GM18909 (cell line): Measurements from ENCODE around the gene NXF2.
"Not testable (repeated sequence)": the region's sequence is repeated elsewhere in the genome, so short reads cannot be mapped to it uniquely, and the experiment has no call there.

Source experiments
- ATAC-seq: cut with Tn5 transposase; IDR thresholded peaks from one replicate; pipeline ENCODE4 v1.9.1; 2021; ENCODE audit warnings: mild to moderate bottlenecking; ENCODE audit not compliant: unreplicated experiment, poor library complexity

Gene NXF2, protein sequence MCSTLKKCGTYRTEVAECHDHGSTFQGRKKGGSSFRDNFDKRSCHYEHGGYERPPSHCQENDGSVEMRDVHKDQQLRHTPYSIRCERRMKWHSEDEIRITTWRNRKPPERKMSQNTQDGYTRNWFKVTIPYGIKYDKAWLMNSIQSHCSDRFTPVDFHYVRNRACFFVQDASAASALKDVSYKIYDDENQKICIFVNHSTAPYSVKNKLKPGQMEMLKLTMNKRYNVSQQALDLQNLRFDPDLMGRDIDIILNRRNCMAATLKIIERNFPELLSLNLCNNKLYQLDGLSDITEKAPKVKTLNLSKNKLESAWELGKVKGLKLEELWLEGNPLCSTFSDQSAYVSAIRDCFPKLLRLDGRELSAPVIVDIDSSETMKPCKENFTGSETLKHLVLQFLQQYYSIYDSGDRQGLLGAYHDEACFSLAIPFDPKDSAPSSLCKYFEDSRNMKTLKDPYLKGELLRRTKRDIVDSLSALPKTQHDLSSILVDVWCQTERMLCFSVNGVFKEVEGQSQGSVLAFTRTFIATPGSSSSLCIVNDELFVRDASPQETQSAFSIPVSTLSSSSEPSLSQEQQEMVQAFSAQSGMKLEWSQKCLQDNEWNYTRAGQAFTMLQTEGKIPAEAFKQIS

DNA sequence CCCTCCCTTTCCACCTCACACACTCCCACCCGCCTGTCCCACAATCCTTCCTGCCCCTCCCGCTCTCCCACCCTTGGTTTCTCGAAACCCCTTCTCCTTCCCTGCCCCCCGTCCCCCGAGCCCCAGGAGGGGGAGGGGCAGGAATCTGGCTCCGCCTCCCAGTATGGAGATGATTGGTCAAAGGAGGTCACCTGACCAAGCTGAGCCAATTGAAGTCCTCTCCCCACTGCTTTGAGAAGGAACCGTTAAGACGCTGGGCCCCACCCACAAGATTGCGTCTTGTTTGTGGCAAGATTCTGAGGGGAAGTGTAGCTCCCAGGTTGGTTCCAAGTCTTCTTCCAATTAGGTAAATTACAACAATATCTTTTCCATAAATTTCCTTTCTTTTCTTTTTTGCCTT is at the start of gene NXF2:
NXF2 (plus strand) TSS at position 275 of the 400 bp plus-strand sequence. CDS start 59,912 bp downstream, outside the sequence.
- ATAC-seq, result not testable (repeated sequence)

DNA sequence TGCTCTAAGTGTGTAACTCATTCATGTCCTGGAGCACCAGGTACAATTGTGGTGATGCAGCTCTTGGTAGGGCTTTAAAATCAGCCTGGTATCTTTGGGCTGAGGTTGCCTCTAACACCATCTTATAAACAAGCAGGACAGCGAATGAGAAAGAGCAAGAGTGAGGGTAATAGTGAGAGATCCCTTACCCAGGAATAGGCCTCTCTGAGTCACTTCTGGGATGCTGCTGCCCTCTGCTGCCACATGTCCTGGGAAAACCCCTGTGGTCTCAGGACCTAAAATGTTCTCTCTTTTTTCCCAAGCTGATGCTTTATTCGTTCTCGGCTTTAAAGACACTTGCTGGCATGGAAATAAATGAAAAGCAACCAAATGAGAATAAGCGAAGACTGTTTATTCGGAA is 39.0 kb upstream of the NXF2 start:
- not testable (repeated sequence) for ATAC-seq

- ATAC-seq, result not testable (repeated sequence)
Measured at GRCh38 chrX:102214986-102215385, 32.0 kb upstream of the NXF2 start, which contains the start of gene TCP11X1. TCP11X1 (plus strand) TSS chrX:102215301.

DNA sequence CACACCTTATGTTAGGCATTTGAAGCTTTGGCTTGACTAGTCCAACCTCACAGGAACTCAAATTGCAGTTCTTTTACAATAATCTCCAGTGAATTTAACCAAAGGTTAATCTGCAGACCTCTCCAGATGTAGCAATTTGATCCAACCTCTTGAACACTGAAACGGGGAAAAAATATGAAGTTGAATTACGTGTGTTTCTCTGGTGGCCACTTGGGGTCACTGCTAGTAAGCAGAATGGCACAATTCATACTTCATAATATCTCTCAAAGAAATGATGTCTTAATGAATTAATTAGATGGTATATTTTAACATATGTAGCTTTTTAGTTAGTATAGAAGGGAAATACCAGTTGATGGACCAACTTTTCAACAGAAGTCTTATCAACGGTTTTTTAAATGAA is 30.5 kb upstream of the NXF2 start:
- not testable (repeated sequence) for ATAC-seq

GRCh38 chrX:102235678-102236077 is 11.3 kb upstream of the NXF2 start:
- not testable (repeated sequence) for ATAC-seq

DNA sequence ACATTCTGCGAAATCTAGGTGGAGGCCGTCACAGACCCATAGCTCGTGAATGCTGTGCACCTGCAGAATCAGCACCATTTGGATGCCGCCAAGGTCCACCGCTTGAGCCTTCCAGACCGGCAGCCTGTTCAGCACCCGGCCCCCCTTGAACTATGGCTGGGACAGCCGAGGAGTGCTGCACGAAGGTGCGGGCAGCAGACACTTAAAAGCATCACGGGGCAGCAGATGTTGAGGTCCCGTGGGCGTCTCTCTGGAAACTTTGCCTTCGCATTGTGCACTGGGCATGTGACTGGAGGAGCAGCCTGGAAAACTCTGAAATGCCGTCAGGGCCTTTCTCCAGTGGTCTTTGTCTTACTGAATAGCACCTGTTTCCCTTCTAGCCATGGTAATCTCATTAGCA is 6.7 kb upstream of the NXF2 start:
- ATAC-seq, result not testable (repeated sequence)

GRCh38 chrX:102272231-102272630 is 25.3 kb downstream of the NXF2 start:
- ATAC-seq, result not testable (repeated sequence)

DNA sequence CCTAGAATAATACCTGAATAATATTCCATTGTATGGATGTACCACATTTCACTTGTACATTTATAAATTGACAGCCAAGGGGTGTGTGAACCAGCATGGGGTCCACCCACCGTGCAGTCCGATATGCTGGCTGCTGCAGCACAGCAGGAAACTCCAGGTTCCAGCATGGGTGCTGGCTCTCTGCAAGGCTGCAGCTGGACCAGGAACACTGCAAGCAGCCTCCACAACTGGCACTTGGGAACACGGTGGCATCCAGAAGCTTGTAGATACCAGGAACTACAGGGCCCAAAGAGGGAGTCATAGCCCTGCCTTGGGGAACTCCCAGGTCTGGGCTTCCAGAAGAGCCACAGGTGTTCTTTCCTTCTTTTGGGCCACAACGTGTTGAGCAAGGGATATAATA is 91.2 kb downstream of the NXF2 start:
- ATAC-seq, result no peak

GRCh38 chrX:102339312-102340298 is 92.6 kb downstream of the NXF2 start:
- ATAC-seq, result no peak

DNA sequence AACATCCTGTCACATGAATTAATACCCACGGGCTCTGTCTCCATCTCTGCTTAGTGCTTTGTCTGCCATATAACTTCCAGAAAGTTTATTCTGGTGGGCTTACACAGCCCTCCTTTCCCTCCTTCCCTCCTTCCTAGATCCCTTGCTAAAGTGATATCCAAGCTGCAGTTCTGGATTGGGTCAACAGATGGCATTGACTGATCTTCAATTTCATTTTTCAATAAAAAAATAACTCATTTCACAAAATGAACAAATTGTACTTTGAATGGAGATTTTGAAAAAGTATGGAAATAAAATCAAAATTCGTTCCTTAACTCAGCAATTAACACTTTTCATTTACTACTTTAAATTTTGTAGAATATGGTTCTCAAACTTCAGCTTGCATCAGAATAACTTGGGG is 94.9 kb downstream of the NXF2 start:
- ATAC-seq, result no peak

GRCh38 chrX:102345916-102346315 is 98.9 kb downstream of the NXF2 start:
- peak; percentile 65 for ATAC-seq
